ENCODE measurements around the gene SF3A1.

DNA sequence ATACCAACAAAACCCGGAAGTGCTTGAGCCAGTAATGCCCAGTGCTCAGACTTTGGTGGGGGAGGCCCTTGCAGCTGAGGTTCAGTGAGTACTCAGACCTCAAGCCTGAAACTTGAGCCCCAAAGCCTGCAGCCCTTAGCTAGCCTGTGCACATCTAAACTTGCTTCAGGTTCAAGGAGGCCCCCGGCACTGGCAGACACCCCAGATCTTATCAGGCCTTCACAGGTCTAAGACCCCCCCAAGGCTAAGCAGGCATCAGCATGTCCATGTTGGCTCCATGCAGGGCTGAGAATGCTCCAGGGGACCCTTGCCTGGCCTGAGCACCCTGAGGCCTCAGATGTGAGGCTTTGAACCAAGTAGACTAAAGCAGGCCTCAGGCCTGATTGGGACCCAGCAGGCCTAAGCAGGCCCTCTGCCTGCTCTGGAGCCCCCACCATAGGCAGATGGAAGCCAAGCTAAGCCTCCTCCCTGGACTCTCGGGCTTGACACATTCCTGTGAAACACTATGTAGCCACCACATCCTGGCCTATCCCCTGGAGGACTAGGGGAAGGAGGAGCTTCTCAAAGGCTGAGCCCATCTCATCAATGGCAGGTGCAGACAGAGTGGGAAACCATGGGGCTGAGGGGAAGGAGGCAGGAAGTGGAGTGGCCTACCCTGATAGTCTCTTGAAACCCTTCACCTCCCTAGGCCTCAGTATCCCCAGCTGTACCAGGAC lies 66.2 kb downstream of the SF3A1 start:
- TF ChIP-seq, protein P1, sequence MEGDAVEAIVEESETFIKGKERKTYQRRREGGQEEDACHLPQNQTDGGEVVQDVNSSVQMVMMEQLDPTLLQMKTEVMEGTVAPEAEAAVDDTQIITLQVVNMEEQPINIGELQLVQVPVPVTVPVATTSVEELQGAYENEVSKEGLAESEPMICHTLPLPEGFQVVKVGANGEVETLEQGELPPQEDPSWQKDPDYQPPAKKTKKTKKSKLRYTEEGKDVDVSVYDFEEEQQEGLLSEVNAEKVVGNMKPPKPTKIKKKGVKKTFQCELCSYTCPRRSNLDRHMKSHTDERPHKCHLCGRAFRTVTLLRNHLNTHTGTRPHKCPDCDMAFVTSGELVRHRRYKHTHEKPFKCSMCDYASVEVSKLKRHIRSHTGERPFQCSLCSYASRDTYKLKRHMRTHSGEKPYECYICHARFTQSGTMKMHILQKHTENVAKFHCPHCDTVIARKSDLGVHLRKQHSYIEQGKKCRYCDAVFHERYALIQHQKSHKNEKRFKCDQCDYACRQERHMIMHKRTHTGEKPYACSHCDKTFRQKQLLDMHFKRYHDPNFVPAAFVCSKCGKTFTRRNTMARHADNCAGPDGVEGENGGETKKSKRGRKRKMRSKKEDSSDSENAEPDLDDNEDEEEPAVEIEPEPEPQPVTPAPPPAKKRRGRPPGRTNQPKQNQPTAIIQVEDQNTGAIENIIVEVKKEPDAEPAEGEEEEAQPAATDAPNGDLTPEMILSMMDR (IDR thresholded peaks at IDR 0.05), result no peak
- no peak for TF ChIP-seq POLR2A (IDR thresholded peaks at IDR 0.05)

All from heart left ventricle (tissue), 13 donors.